UCSD-AML1 (cell line): ENCODE measurements around the gene ACOT12.
"Not testable (repeated sequence)": the region's sequence is repeated elsewhere in the genome, so short reads cannot be mapped to it uniquely, and the experiment has no call there.

Experiments used
- DNase-seq: peaks from one replicate; lab custom pipeline; 2025; ENCODE audit not compliant: unreplicated experiment; lab: John Stamatoyannopoulos, UW

The ACOT12 gene

GRCh38 chr5:81345411-81346003 lies 48.4 kb downstream of the ACOT12 start:
- DNase-seq = no peak

GRCh38 chr5:81344736-81345135 lies 49.2 kb downstream of the ACOT12 start:
- no peak for DNase-seq

- DNase-seq = not testable (repeated sequence)
Measured at GRCh38 chr5:81338213-81338612, 55.7 kb downstream of the ACOT12 start.

- DNase-seq = no peak
Measured at GRCh38 chr5:81337803-81338202, 56.1 kb downstream of the ACOT12 start.

GRCh38 chr5:81336556-81336955 lies 57.4 kb downstream of the ACOT12 start:
- DNase-seq = no peak

- no peak for DNase-seq
Measured at GRCh38 chr5:81335946-81336345, 58.0 kb downstream of the ACOT12 start.

GRCh38 chr5:81334304-81335061 lies 59.5 kb downstream of the ACOT12 start:
- DNase-seq = no peak

- DNase-seq = no peak
Measured at GRCh38 chr5:81326554-81326953, 67.4 kb downstream of the ACOT12 start.

- no peak for DNase-seq
Measured at GRCh38 chr5:81317536-81317935, 76.4 kb downstream of the ACOT12 start.

- DNase-seq = no peak
Measured at GRCh38 chr5:81316571-81316970, 77.4 kb downstream of the ACOT12 start.

- no peak for DNase-seq
Measured at GRCh38 chr5:81315830-81316229, 78.1 kb downstream of the ACOT12 start.

- no peak for DNase-seq
Measured at GRCh38 chr5:81315336-81315735, 78.6 kb downstream of the ACOT12 start.

- no peak for DNase-seq
Measured at GRCh38 chr5:81314581-81314980, 79.4 kb downstream of the ACOT12 start.

- DNase-seq = no peak
Measured at GRCh38 chr5:81313686-81314085, 80.2 kb downstream of the ACOT12 start.

- DNase-seq = no peak
Measured at GRCh38 chr5:81313278-81313677, 80.7 kb downstream of the ACOT12 start.

- no peak for DNase-seq
Measured at GRCh38 chr5:81310402-81311063, 83.4 kb downstream of the ACOT12 start.

GRCh38 chr5:81308836-81309235 lies 85.1 kb downstream of the ACOT12 start:
- DNase-seq = no peak

GRCh38 chr5:81305785-81306184 lies 88.1 kb downstream of the ACOT12 start:
- no peak for DNase-seq

- DNase-seq = no peak
Measured at GRCh38 chr5:81303563-81303962, 90.4 kb downstream of the ACOT12 start.

- no peak for DNase-seq
Measured at GRCh38 chr5:81302596-81302995, 91.3 kb downstream of the ACOT12 start.

GRCh38 chr5:81301271-81302015 lies 92.5 kb downstream of the ACOT12 start, which contains the start of gene ZCCHC9:
Gene ZCCHC9, plus strand, starts transcription at chr5:81301587. Its CDS starts 3,171 bp downstream, at chr5:81304758.
- DNase-seq = peak; percentile 93
